ENCODE data around the gene SPACDR.

Gene SPACDR

DNA sequence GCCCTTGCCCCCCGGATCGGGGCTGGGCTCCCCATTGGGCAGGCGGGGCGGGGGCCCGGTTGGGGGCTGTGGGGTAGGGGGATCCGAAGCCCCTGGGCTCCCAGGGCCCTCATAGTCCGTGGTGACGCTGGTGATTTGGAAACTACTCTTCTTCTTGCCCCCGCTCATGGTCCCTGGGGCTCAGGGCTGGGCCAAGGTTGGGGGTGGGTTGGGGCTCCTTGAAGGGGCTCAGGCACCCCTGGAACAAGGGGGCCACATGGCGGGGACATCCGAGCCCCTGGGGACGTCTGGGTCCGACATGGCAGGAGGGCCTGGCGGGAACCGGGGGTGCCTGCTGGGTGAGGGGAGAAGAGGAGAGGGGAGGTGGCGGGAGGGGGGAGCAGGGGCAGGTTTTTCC is 13.8 kb upstream of the SPACDR start:
- no peaks in the 10 kb centered on the region for H3K27me3 ChIP-seq (ENCODE audit: insufficient read depth, poor library complexity, severe bottlenecking)
- H3K4me3 ChIP-seq (replicated peaks; ENCODE audit: insufficient read depth, low read length), result peak overlapping the region; percentile 96
- TF ChIP-seq, protein P1, sequence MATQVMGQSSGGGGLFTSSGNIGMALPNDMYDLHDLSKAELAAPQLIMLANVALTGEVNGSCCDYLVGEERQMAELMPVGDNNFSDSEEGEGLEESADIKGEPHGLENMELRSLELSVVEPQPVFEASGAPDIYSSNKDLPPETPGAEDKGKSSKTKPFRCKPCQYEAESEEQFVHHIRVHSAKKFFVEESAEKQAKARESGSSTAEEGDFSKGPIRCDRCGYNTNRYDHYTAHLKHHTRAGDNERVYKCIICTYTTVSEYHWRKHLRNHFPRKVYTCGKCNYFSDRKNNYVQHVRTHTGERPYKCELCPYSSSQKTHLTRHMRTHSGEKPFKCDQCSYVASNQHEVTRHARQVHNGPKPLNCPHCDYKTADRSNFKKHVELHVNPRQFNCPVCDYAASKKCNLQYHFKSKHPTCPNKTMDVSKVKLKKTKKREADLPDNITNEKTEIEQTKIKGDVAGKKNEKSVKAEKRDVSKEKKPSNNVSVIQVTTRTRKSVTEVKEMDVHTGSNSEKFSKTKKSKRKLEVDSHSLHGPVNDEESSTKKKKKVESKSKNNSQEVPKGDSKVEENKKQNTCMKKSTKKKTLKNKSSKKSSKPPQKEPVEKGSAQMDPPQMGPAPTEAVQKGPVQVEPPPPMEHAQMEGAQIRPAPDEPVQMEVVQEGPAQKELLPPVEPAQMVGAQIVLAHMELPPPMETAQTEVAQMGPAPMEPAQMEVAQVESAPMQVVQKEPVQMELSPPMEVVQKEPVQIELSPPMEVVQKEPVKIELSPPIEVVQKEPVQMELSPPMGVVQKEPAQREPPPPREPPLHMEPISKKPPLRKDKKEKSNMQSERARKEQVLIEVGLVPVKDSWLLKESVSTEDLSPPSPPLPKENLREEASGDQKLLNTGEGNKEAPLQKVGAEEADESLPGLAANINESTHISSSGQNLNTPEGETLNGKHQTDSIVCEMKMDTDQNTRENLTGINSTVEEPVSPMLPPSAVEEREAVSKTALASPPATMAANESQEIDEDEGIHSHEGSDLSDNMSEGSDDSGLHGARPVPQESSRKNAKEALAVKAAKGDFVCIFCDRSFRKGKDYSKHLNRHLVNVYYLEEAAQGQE (IDR thresholded peaks at IDR 0.05; ENCODE audit: insufficient replicate concordance, low read depth), result no peak
- TF ChIP-seq, protein P2, sequence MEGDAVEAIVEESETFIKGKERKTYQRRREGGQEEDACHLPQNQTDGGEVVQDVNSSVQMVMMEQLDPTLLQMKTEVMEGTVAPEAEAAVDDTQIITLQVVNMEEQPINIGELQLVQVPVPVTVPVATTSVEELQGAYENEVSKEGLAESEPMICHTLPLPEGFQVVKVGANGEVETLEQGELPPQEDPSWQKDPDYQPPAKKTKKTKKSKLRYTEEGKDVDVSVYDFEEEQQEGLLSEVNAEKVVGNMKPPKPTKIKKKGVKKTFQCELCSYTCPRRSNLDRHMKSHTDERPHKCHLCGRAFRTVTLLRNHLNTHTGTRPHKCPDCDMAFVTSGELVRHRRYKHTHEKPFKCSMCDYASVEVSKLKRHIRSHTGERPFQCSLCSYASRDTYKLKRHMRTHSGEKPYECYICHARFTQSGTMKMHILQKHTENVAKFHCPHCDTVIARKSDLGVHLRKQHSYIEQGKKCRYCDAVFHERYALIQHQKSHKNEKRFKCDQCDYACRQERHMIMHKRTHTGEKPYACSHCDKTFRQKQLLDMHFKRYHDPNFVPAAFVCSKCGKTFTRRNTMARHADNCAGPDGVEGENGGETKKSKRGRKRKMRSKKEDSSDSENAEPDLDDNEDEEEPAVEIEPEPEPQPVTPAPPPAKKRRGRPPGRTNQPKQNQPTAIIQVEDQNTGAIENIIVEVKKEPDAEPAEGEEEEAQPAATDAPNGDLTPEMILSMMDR (IDR thresholded peaks at IDR 0.05; ENCODE audit: insufficient read depth, low read length), result no peak
- TF ChIP-seq POLR2AphosphoS5 (IDR thresholded peaks at IDR 0.05; ENCODE audit: low read depth) (no peak), SPI1 (IDR thresholded peaks at IDR 0.05; ENCODE audit: borderline replicate concordance, low read depth) (no peak), GABPA (IDR thresholded peaks at IDR 0.05; ENCODE audit: low read depth) (no peak)
- H3K27ac ChIP-seq (replicated peaks), result peak overlapping the region; percentile 94
- no peak for DNase-seq (ENCODE audit: low read depth in 1 of 2, low spot score in 1 of 2)

DNA sequence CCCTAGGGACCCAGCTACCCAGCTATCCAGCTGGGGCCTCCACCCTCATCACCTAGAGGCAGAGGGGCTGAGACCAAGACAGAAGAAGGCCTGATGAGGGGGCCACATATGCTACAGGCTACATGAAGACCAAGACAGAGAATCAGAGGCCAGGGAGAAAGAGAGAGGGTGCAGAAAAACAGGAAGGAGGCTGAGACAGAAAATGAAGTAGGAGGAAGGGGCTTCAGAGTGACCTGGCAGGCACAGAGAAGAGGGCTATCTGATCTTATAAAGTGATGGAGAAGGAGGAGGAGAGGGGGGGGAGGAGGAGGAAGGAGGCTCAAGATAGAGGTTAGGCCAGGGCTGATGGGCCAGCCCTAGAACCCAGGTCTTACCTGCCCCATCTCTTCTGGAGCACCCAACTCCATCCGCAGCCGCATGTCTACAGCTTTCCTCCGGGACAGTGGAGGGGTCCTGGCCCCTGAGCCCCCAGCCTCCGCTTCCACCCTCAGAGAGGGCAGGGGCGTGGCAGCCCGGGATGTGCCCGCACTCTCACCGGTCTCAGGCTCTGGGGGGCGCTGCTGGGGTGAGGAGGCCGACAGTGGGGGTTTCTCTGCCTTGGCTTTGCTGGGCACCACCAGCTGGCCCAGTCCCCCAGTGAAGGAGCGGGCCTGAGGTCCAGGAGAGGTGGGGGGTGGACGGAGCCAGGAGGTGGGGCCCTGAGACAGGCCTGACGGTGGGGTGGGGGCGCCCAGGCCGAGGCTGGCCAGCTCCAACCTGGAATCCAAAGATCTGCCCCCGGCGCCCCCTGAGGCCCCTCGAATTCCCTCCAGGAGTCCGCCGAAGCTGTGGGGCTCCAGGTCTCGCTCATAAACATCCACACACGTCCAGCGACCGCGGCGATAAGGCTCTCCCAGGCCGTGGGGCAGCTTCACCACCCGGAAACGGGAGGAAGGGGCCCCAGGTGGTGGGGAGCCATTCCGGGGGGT is 13.1 kb upstream of the SPACDR start:
- peak overlapping the region; percentile 96 for H3K4me3 ChIP-seq (replicated peaks; ENCODE audit: insufficient read depth, low read length)
- H3K27me3 ChIP-seq (ENCODE audit: insufficient read depth, poor library complexity, severe bottlenecking), result no peaks in the 10 kb centered on the region
- DNase-seq (ENCODE audit: low read depth in 1 of 2, low spot score in 1 of 2), result peak in 1 of 2 experiments; percentile 45
- peak overlapping the region; percentile 94 for H3K27ac ChIP-seq (replicated peaks)
- TF ChIP-seq SPI1 (IDR thresholded peaks at IDR 0.05; ENCODE audit: borderline replicate concordance, low read depth) (no peak), GABPA (IDR thresholded peaks at IDR 0.05; ENCODE audit: low read depth) (no peak), POLR2AphosphoS5 (IDR thresholded peaks at IDR 0.05; ENCODE audit: low read depth) (no peak)
- TF ChIP-seq, protein P2 (IDR thresholded peaks at IDR 0.05; ENCODE audit: insufficient read depth, low read length), result no peak
- TF ChIP-seq, protein P1 (IDR thresholded peaks at IDR 0.05; ENCODE audit: insufficient replicate concordance, low read depth), result no peak

DNA sequence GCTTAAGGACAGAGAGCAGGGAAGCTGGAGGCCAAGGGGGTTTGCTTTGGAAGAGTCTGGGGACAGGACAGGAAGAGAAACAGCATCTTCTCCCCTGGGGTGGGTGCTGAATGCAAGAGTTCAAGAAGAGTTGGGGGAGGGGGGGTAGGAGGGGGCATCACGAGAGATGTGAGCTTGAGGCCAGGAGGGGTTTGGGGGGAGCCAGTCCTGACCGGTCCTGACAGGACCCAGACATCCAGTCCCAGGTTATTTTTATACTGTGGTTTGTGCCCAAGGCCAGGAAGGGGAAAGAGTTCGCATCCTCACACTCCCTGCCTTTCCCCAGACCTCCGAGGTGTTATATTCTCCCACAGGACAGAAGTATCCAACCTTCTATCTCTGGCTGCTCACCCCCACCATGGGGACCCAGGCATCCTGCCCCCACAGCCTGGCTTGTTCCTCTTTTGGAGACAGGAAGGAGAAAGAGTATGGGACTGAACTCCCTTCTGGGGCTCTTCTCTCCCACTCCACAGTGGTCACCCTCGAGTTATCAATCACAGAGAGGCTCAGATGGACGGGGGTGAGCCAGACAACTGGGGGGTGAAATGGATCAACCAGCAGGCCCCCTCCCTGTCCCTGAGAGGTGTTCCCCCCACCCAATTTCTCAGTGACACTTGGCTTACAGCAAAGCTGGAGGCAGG is 12.2 kb upstream of the SPACDR start:
- H3K4me3 ChIP-seq (replicated peaks; ENCODE audit: insufficient read depth, low read length), result peak overlapping the region; percentile 96
- peak overlapping the region; percentile 94; the same call in 1 of the 2 replicates for H3K27ac ChIP-seq (replicated peaks)

More for the DNA sequence above, 12.2 kb upstream of the SPACDR start:
- no peaks in the 10 kb centered on the region for H3K27me3 ChIP-seq (ENCODE audit: insufficient read depth, poor library complexity, severe bottlenecking)
- TF ChIP-seq GABPA (IDR thresholded peaks at IDR 0.05; ENCODE audit: low read depth), result no peak
- no peak for TF ChIP-seq POLR2AphosphoS5 (IDR thresholded peaks at IDR 0.05; ENCODE audit: low read depth)
- 0 out of 2 replicates have a peak, but pooled peaks have one; percentile 25 for TF ChIP-seq SPI1 (IDR thresholded peaks at IDR 0.05; ENCODE audit: borderline replicate concordance, low read depth)
- TF ChIP-seq, protein P2 (IDR thresholded peaks at IDR 0.05; ENCODE audit: insufficient read depth, low read length), result no peak
- TF ChIP-seq, protein P1 (IDR thresholded peaks at IDR 0.05; ENCODE audit: insufficient replicate concordance, low read depth), result no peak
- peak in 1 of 2 experiments; percentile 42 for DNase-seq (ENCODE audit: low read depth in 1 of 2, low spot score in 1 of 2)
